Right lobe of liver (tissue), 6 donors: ENCODE results near the gene TLCD3B. TPM values are rescaled to one million over a fixed set of nuclear protein-coding genes. Genes with fewer than 3 reads are reported as not detected.

Experiments
- ATAC-seq, 4 donors: fragments of 200-7000 bp; cut with Tn5 transposase; one replicate each; pipeline ENCODE4 v1.9.1; 2020; ENCODE audit warnings: mild to moderate bottlenecking in 4 of 4, moderate library complexity in 4 of 4
- DNase-seq, 3 donors: peaks; one replicate each; pipeline ENCODE4 v3.0.0-alpha.2; 2020
- H3K27ac ChIP-seq, 3 donors: fragments of 200-600 bp; one replicate each; pipeline ENCODE4 v1.8.0; 2022
- H3K27me3 ChIP-seq, 2 donors: fragments of 200-600 bp; one replicate each; pipeline ENCODE4 v1.8.0; 2022
- H3K36me3 ChIP-seq, 4 donors: fragments of 200-600 bp; sonication (generic) in 1 of 4; one replicate each; pipeline versions ENCODE4 v1.5.1 to v1.8.0; 2017 to 2022; ENCODE audit warnings: control low read depth in 1 of 4
- H3K4me1 ChIP-seq, 4 donors: fragments of 200-600 bp; sonication (generic) in 1 of 4; one replicate each; pipeline versions ENCODE4 v1.5.1 to v1.8.0; 2017 to 2022; ENCODE audit warnings: control low read depth in 1 of 4
- H3K4me3 ChIP-seq, 3 donors: fragments of 200-600 bp; one replicate each; pipeline ENCODE4 v1.8.0; 2022
- H3K9me3 ChIP-seq, 4 donors: fragments of 200-600 bp; sonication (generic) in 1 of 4; one replicate each; pipeline versions ENCODE4 v1.5.1 to v1.8.0; 2017 to 2022; ENCODE audit warnings: control low read depth in 1 of 4
- CTCF ChIP-seq, 4 donors: fragments of 200-600 bp in 3 of 4; fragments of 450-650 bp in 1 of 4; IDR thresholded peaks; one replicate each; pipeline versions ENCODE4 v1.5.1 to v1.8.0; 2016 to 2022; ENCODE audit warnings: antibody characterized with exemption in 4 of 4, mild to moderate bottlenecking in 2 of 4
- POLR2A ChIP-seq: fragments of 450-650 bp; IDR thresholded peaks from one replicate; pipeline ENCODE4 v1.6.1; 2017; ENCODE audit warnings: antibody characterized with exemption, mild to moderate bottlenecking
- WGBS: methylation state at CpG from one replicate; pipeline ENCODE4 v1.1.6; 2018; ENCODE audit warnings: low coverage, low lambda C conversion rate; ENCODE audit not compliant: insufficient coverage; ENCODE audit errors: missing lambda C conversion rate; 5-methylcytosine and 5-hydroxymethylcytosine counted together
- intact Hi-C, 2 donors: fragments of 100-400 bp; cut with DNase I; formaldehyde crosslinking; loops; one replicate each; pipeline versions ENCODE4 v1.11.2 to v1.14.1; 2022
- total RNA-seq, 6 experiments: library from RNA; depleted of rRNA in 2 of 6; stranded (reverse); fragments of >200 nt in 2 of 6; fragmentation: NEBNext Ultra II Directional in 3 of 6; extraction: Animal tissue kit (Norgen Biotek cat#: 25700) in 3 of 6; gene quantifications; one replicate each; pipeline versions ENCODE4 v1.1.0 to v1.2.4, GENCODE V29; 2016 to 2023
- donor health status: DM: no; HTN: yes; CAD: no.
- donor health status: DM: no; HTN: no; CAD: no.
- donor health status: DM: no; HTN: no; CAD: no.
- donor health status: DM: no; HTN: yes; CAD: no.
- donor health status: DM: no; HTN: yes; CAD: no.

The TLCD3B gene
- total RNA-seq, 6 experiments from 2014 or later = not detected

- Histone ChIP-seq H3K27ac (no peak overlapping the region), H3K36me3 (no peaks in the 10 kb centered on the region), H3K4me1 (peaks cover 0 to 7% (median 0%) of the 10 kb centered on the region in 4 donors), H3K9me3 (no peaks in the 10 kb centered on the region), H3K4me3 (no peak overlapping the region), H3K27me3 (no peaks in the 10 kb centered on the region)
- DNase-seq (no peak), ATAC-seq (no peak)
- 36% methylated on average over 16 of the region's 26 CpGs for whole genome bisulfite sequencing
- intact Hi-C loops = no loop called here
- no peak for TF ChIP-seq CTCF (IDR thresholded peaks at IDR 0.05)
- no peak for TF ChIP-seq POLR2A
Measured at GRCh38 chr16:30009085-30009862, 21.8 kb downstream of the TLCD3B start.

GRCh38 chr16:30007378-30007895 is 23.6 kb downstream of the TLCD3B start:
- no peak overlapping the region for H3K4me3 ChIP-seq
- intact Hi-C loops = no loop called here
- WGBS = no CpG with 5 or more reads among the region's 11 CpGs

GRCh38 chr16:30006659-30007377 is 24.3 kb downstream of the TLCD3B start:
- no peak for DNase-seq
- Histone ChIP-seq H3K27me3 (no peaks in the 10 kb centered on the region), H3K27ac (no peak overlapping the region), H3K9me3 (no peaks in the 10 kb centered on the region), H3K36me3 (no peaks in the 10 kb centered on the region), H3K4me3 (no peak overlapping the region), H3K4me1 (peaks cover 0 to 7% (median 0%) of the 10 kb centered on the region in 4 donors)
- TF ChIP-seq POLR2A (no peak), CTCF (IDR thresholded peaks at IDR 0.05) (no peak)
- no peak for ATAC-seq
- intact Hi-C loops = no loop called here
- 59% methylated on average over 5 of the region's 34 CpGs for WGBS

More at GRCh38 chr16:30007378-30007895, 23.6 kb downstream of the TLCD3B start:
- no peaks in the 10 kb centered on the region for H3K27me3 ChIP-seq
- no peaks in the 10 kb centered on the region for H3K36me3 ChIP-seq
- no peaks in the 10 kb centered on the region for H3K9me3 ChIP-seq
- H3K4me1 ChIP-seq = peaks cover 0 to 7% (median 0%) of the 10 kb centered on the region in 4 donors
- ATAC-seq = no peak
- no peak overlapping the region for H3K27ac ChIP-seq
- DNase-seq = no peak
- TF ChIP-seq CTCF (IDR thresholded peaks at IDR 0.05) (no peak), POLR2A (no peak)

GRCh38 chr16:30006095-30006473 is 25.0 kb downstream of the TLCD3B start:
- H3K4me3 ChIP-seq = no peak overlapping the region
- no peak overlapping the region for H3K27ac ChIP-seq
- TF ChIP-seq POLR2A (no peak), CTCF (IDR thresholded peaks at IDR 0.05) (no peak)
- H3K36me3 ChIP-seq = no peaks in the 10 kb centered on the region
- ATAC-seq (no peak), DNase-seq (no peak)
- H3K9me3 ChIP-seq = no peaks in the 10 kb centered on the region
- WGBS = no CpG with 5 or more reads among the region's 18 CpGs
- intact Hi-C loops = no loop called here
- H3K4me1 ChIP-seq = peaks cover 0 to 6% (median 0%) of the 10 kb centered on the region in 4 donors
- no peaks in the 10 kb centered on the region for H3K27me3 ChIP-seq
